Measurements from ENCODE around the gene FAM193A.
"Not testable (repeated sequence)": the region's sequence is repeated elsewhere in the genome, so short reads cannot be mapped to it uniquely, and the experiment has no call there.

Gene FAM193A

DNA sequence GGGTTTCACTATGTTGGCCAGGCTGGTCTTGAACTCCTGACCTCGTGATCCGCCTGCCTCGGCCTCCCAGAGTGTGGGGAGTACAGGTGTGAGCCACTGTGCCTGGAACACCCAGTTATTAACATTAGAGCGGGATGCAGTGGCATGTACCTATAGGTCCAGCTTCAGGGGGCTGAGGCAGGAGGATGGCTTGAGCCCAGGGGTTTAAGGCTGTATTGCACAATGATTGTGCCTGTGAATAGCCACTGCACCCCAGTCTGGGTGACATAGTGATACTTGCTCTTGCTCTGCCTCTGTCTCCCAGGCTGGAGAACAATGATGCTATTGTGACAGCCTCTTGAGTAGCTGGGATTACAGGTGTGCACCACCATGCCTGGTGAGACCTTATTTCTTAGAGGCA lies 39.8 kb downstream of the FAM193A start:
- DNase-seq = no peak

GRCh38 chr4:2578106-2578505 lies 41.7 kb downstream of the FAM193A start:
- no peak for DNase-seq

- DNase-seq = no peak
These were observed 43.5 kb downstream of the FAM193A start for GRCh38 chr4:2579910-2580309.

DNA sequence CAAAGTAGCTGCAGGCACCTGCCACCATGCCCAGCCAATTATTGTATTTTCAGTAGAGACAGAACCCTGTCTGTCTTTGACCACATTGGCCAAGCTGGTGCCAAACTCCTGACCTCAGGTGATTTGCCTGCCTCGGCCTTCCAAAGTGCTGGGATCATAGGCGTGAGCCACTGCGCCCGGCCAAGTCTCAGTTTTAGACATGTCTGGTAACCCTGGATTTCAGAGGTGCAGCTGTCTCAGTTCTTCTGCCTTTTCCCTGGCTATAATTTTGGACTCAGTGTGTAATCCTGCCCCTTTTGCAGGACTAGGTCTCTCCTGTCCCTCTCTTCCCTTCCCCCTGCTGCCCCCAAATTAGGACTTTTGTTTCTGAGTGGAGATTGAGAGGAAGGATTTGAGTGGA lies 46.6 kb downstream of the FAM193A start:
- DNase-seq = no peak

- no peak for DNase-seq
These were observed 47.1 kb downstream of the FAM193A start for GRCh38 chr4:2583517-2583916.

- DNase-seq = no peak
These were observed 50.1 kb downstream of the FAM193A start for GRCh38 chr4:2586502-2586901.

- no peak for DNase-seq
These were observed 50.9 kb downstream of the FAM193A start for GRCh38 chr4:2587213-2587823.

GRCh38 chr4:2588259-2588658 lies 51.8 kb downstream of the FAM193A start:
- no peak for DNase-seq

GRCh38 chr4:2591189-2591588 lies 54.7 kb downstream of the FAM193A start:
- DNase-seq = no peak

DNA sequence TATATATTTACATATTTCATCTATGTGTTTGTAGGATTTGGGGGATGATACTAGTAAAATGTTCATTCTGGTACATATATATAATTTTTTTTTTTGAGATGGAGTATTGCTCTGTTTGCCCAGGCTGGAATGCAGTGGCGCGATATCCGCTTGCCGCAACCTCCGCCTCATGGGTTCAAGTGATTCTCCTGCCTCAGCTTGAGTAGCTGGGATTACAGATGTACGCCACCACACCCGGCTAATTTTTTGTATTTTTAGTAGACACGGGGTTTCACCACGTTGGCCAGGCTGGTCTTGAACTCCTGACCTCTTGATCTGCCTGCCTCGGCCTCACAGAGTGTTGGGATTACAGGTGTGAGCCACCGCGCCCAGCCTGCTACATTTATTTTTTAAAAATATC lies 55.6 kb downstream of the FAM193A start:
- not testable (repeated sequence) for DNase-seq

GRCh38 chr4:2592572-2592971 lies 56.1 kb downstream of the FAM193A start:
- DNase-seq = no peak

DNA sequence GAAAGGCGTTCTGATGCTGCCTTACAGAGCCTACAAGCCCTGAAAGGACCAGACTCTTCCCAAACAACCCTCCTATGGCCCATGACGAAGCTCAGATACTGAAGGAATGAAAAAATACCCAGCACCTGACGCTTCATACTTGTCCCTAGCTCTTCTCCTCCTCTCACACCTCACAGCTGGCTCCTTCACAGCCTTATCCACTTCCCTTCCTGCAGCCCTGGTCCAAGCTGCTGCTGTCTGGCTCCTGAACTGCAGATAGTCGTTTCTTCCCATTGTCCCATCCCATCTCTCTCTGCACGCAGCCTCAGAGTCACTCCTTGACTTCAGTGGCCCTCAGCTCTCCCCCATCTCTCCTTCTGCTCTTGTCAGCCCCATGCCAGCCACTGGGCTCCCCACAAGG lies 56.6 kb downstream of the FAM193A start:
- DNase-seq = no peak

DNA sequence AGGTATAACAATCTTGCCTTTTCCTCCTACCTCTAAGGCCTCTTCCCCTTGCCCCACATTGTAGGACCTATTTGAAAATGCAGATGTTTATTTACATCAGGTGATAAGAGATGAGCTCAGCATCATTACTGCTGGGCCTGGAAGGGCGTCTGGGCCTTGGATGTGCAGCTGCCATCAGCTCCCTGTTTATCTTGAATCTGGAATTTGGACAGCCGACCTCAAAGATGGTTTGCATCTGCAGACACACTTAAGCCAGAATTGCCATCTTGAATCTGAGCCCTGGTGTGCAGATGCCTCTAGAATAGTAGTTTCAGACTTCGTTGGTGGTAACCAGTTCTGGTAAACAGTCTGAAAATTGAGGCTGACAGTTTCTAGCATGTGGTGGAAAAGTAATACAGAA lies 59.0 kb downstream of the FAM193A start:
- DNase-seq = no peak

- no peak for DNase-seq
These were observed 59.6 kb downstream of the FAM193A start for GRCh38 chr4:2595952-2596552.

- DNase-seq = no peak
These were observed 60.2 kb downstream of the FAM193A start for GRCh38 chr4:2596611-2597010.

DNA sequence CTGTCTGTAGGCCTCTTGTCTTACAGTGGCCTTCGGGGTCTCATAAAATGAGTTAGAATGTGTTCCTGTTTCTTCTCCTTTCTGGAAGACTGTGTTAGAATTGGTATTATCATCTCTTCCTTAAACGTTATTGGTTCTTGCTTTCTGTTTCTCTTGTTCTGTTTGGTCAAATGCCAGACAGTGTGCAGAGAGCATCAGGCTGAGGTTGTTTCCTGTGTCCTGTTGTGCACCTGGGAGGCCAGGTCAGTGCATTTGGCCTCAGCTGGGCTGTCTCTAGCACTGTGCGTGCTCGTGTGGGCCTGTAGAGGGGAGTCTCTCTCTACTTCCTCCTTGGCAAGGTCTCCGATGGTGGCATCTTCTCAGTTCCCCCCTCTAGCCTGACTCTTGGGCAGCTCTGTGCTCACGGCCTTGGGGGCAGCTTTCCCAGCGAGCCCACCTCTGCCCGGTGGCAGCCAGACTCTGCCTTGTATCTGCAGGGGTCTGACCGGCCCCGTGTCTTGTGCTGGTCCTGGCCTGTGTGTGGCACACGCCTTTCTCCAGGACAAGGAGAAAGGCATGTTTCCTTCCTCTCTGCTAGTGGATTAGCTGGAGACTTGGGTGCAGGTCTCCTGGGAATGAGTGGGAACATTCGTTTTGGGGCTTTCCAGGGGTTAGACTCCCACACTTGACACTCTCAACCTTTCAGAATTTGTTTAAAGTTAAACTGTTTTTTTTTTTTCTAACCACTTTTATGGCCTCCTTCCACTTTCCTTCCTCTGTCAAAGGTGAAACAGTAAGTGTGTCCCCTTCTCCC lies 62.3 kb downstream of the FAM193A start:
- no peak for DNase-seq

DNA sequence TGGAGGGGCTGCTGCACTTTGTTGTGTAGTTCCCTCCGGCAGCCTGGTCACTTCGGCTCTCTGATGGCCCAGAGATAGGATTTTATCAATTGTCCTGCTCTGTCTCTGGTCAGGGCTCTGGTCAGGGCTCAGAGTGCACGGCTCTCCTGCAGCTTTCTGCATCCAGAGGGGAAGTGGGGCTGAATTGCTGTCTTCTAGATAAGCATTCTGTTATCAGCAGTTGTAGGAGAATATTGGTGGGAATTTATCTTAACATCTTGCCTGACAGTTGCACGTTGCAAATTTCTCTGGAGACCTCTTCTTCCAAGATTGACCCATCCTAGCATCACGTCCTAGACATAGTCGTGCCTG lies 62.8 kb downstream of the FAM193A start:
- no peak for DNase-seq

GRCh38 chr4:2600878-2601277 lies 64.4 kb downstream of the FAM193A start:
- DNase-seq = no peak

DNA sequence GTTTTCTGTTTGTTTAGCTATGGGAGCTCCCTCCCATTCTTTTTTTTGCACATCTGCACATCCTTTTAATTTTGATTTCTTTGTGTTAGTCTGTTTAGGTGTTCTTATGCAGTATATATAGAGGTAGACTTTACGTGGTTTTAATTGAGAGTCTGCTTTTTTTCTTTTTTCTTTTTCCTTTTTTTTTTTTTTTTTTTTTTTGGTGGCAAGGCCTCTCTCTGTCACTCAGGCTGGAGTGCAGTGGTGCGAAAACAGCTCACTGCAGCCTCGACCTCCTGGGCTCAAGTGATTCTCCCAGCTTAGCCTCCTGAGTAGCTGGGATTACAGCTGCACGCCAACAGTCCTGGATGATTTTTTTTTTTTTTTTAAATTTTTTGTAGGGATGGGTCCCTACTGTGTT lies 68.2 kb downstream of the FAM193A start:
- no peak for DNase-seq

- DNase-seq = no peak
These were observed 70.6 kb downstream of the FAM193A start for GRCh38 chr4:2606960-2607506.

- no peak for DNase-seq
These were observed 71.4 kb downstream of the FAM193A start for GRCh38 chr4:2607822-2608221.

DNA sequence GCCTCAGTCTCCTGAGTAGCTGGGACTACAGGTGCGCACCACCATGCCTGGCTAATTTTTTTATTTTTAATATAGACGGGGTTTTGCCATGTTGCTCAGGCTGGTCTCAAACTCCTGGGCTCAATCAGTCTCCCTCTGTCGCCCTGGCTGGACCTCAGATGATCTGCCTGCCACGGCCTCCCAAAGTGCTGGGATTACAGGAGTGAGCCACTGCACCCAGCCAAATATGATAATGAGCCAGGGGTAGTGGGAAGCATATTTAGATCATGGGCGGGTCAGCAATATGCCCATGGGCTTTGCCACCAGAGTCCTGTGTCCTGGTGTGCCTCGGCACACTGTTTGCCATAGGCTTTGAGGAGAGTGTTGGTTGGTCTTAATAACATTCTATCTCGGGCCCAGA lies 71.8 kb downstream of the FAM193A start:
- DNase-seq = no peak

DNA sequence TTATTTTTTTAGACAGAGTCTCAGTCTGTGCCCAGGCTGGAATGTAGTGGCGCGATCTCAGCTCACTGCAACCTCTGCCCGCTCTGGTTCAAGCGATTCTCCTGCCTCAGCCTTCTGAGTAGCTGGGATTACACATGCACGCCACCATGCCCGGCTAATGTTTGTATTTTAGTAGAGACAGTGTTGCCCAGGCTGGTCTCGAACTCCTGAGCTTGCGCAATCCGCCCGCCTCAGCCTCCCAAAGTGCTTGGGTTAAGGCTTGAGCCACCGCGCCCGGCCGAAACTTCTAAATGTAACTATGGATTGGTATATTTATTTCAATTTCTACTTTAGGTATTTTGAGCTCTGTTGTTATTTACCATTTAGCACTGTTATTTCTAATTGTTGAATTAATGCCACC lies 79.4 kb downstream of the FAM193A start:
- DNase-seq = no peak

DNA sequence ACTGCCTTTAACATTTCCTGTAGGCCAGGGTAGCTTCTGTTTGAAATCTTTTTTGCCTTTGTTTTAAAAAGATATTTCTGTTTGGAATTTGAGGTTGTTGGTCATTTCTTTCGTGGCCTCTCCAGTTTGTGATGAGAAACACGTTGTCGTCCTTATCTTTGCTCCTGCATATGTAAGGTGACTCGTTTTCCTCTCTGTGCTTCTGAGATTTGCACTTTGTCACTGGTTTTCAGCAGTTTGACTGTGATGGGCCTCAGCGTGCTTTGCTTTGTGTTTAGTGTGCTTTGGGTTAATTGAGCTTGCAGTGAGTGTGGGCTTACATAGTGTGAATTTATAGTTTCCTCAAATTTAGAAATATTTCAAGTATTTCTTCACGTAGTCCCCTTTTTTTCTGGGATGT lies 81.5 kb downstream of the FAM193A start:
- DNase-seq = no peak
